Measurements from ENCODE around the gene IL10RA. TPM values are rescaled to one million over a fixed set of nuclear protein-coding genes. Genes with fewer than 3 reads are reported as not detected.
A peak's percentile ranks its signal among the peaks of the same experiment; 100 is the strongest.
"Not testable (repeated sequence)": the region's sequence is repeated elsewhere in the genome, so short reads cannot be mapped to it uniquely, and the experiment has no call there.

IL10RA gene
- polyA plus RNA-seq (2012; ENCODE audit: missing spikeins) = 7.5 TPM

DNA sequence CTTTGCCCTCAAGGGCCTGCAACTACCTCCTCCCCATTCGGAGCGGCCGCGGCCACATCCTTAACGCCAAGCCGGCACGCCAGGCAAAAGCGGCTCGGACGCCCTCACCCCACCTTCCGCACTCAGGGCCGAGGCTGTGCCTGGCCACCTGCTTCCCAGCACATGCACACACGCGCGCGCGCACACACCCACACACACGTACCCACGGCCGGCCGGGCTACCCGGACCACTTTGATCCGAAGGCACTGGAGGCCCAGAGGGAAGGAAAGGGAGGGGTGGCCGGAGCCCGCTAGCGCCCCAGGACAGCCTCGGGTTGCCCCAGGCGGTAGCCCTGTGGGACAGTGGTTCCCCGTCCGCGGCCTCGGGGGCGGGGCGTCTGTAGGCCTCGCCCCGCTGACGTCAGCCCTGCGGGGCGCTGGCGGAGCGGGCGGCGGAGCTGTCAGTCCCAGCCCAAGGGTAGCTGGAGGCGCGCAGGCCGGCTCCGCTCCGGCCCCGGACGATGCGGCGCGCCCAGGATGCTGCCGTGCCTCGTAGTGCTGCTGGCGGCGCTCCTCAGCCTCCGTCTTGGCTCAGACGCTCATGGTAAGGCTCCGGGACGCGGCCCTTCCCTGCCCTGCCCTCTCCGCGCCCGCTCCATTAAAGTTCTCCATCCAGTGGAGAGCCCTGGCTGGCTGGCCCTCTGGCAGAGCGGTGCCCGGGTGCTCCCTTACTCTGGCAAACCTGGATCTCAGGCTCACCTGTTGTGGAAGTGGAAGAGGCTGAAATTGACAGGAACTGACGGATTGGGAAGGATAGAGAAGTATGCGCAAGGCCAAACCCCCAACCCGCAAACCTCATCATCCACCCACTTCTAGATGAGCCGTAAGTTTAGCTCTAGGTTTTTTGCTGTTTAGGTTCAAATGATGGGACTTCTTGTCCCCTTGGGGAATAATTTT, at the start of gene IL10RA:
Gene IL10RA, plus strand, starts transcription at position 442 of the 935 bp plus-strand sequence. Its CDS starts 74 bp downstream, at position 516.
- TF ChIP-seq POLR2AphosphoS5 (IDR thresholded peaks at IDR 0.05; ENCODE audit: low read depth, low read length) (peak; percentile 86), TAF1 (IDR thresholded peaks at IDR 0.05; ENCODE audit: borderline replicate concordance, low read depth, low read length) (peak; percentile 92), POLR2A (IDR thresholded peaks at IDR 0.05; ENCODE audit: low read depth, low read length) (peak; percentile 93)
- FAIRE-seq (peak; percentile 100), DNase-seq (ENCODE audit: insufficient read length) (peak; percentile 95)

- TF ChIP-seq POLR2AphosphoS5 (IDR thresholded peaks at IDR 0.05; ENCODE audit: low read depth, low read length) (no peak), TAF1 (IDR thresholded peaks at IDR 0.05; ENCODE audit: borderline replicate concordance, low read depth, low read length) (no peak), POLR2A (IDR thresholded peaks at IDR 0.05; ENCODE audit: low read depth, low read length) (no peak)
- FAIRE-seq (peak; percentile 90), DNase-seq (ENCODE audit: insufficient read length) (no peak)
Measured at GRCh38 chr11:117936973-117937372, 49.2 kb upstream of the IL10RA start.

- no peak for DNase-seq (ENCODE audit: insufficient read length)
- FAIRE-seq = peak; percentile 40
- TF ChIP-seq TAF1 (IDR thresholded peaks at IDR 0.05; ENCODE audit: borderline replicate concordance, low read depth, low read length) (no peak), POLR2A (IDR thresholded peaks at IDR 0.05; ENCODE audit: low read depth, low read length) (no peak), POLR2AphosphoS5 (IDR thresholded peaks at IDR 0.05; ENCODE audit: low read depth, low read length) (no peak)
Measured at GRCh38 chr11:117940736-117941135, 45.5 kb upstream of the IL10RA start.

DNA sequence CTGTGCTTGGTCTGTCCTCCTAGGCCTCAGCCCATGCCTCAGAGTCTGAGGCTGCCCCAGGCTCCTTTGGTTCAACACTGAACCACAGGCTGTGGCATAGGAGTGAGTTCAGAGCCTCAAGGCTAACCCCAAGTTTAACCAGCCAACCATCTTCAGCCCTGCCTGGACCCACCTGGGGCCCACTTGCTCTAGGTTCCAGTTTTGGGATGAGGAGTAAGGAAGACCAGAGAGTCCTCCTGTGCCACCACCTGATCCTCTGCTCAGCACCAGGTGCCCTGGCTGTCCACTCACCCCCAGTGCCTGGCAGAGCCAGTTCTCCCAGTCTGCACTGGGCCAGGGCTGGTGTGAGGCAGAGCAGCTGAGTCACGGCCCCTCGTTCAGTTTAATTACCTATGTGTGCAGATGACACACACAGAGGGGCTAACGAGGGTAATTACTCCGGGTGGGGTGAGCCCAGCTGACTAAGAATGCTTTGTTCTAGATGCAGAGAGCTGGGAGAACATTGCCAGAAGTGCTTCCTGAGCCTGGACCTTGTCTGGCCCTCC, 45.0 kb upstream of the IL10RA start:
- FAIRE-seq (no peak), DNase-seq (ENCODE audit: insufficient read length) (no peak)
- TF ChIP-seq POLR2A (IDR thresholded peaks at IDR 0.05; ENCODE audit: low read depth, low read length) (no peak), POLR2AphosphoS5 (IDR thresholded peaks at IDR 0.05; ENCODE audit: low read depth, low read length) (no peak), TAF1 (IDR thresholded peaks at IDR 0.05; ENCODE audit: borderline replicate concordance, low read depth, low read length) (no peak)

- FAIRE-seq (peak; percentile 42), DNase-seq (ENCODE audit: insufficient read length) (no peak)
- TF ChIP-seq TAF1 (IDR thresholded peaks at IDR 0.05; ENCODE audit: borderline replicate concordance, low read depth, low read length) = no peak
- no peak for TF ChIP-seq POLR2A (IDR thresholded peaks at IDR 0.05; ENCODE audit: low read depth, low read length)
- no peak for TF ChIP-seq POLR2AphosphoS5 (IDR thresholded peaks at IDR 0.05; ENCODE audit: low read depth, low read length)
Measured at GRCh38 chr11:117941976-117942654, 44.1 kb upstream of the IL10RA start.

DNA sequence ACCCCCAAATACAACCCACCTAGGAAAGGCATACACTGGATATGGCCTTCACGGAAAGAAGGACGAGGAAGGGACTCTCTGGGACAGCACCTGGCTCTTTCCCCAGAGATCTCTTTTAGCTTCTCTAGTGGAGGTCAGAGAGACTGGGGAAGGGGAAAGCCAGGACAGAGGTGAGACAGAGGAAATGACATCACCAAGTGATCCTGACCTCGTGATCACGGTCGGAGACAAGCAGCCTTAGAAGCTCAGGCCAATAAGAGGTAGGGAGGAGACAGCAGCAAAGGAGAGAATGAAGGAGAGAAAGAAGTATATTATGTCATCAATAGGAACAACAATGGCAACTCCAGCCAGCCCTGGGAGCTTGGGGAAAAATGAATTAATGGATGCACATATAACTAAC, 41.6 kb upstream of the IL10RA start:
- TF ChIP-seq TAF1 (IDR thresholded peaks at IDR 0.05; ENCODE audit: borderline replicate concordance, low read depth, low read length) (no peak), POLR2A (IDR thresholded peaks at IDR 0.05; ENCODE audit: low read depth, low read length) (no peak), POLR2AphosphoS5 (IDR thresholded peaks at IDR 0.05; ENCODE audit: low read depth, low read length) (no peak)
- DNase-seq (ENCODE audit: insufficient read length) = no peak
- FAIRE-seq = no peak

DNA sequence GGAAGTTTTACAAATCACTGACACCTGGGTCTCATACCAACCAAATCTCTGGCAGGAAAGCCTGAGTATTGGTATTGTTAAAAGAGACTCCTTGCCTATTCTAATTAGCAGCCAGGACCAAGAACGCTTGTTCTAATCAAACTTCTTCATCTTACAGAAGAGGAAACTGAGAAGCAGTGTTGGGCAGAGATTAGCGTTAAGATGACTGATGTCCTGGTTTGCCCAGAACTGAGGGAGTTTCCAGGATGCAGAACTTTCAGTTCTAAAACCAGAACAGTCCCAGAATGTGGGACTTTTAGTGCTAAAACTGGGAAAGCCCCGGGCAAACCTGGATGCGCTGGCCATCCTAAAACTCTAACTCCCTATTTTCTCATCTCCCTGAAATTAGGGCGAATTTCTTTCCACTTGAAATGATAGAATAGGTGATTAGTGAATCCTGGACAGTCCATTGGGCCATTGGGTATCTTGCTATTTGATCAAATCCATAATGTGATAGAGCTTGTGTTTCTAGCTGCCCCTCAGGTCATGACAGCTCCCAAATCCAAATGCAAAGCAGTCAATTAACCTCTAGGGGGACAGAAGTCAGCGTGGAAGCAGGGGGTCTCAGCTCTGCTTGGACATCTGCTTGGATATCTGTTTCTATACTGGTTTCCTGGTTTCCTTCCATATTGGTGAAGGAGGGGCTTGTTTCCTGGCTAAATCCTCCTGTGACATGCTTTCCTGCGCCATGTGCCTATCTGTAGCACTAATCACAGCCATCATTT, 41.0 kb upstream of the IL10RA start:
- FAIRE-seq = peak; percentile 92

GRCh38 chr11:117946156-117946841, 39.9 kb upstream of the IL10RA start:
- no peak for DNase-seq (ENCODE audit: insufficient read length)
- FAIRE-seq = no peak

More for the DNA sequence above, 41.0 kb upstream of the IL10RA start:
- TF ChIP-seq POLR2A (IDR thresholded peaks at IDR 0.05; ENCODE audit: low read depth, low read length) = no peak
- TF ChIP-seq TAF1 (IDR thresholded peaks at IDR 0.05; ENCODE audit: borderline replicate concordance, low read depth, low read length) = no peak
- TF ChIP-seq POLR2AphosphoS5 (IDR thresholded peaks at IDR 0.05; ENCODE audit: low read depth, low read length) = no peak
- DNase-seq (ENCODE audit: insufficient read length) = no peak

GRCh38 chr11:117946842-117947526, 39.2 kb upstream of the IL10RA start:
- peak; percentile 51 for DNase-seq (ENCODE audit: insufficient read length)
- no peak for TF ChIP-seq POLR2AphosphoS5 (IDR thresholded peaks at IDR 0.05; ENCODE audit: low read depth, low read length)
- TF ChIP-seq POLR2A (IDR thresholded peaks at IDR 0.05; ENCODE audit: low read depth, low read length) = no peak
- TF ChIP-seq TAF1 (IDR thresholded peaks at IDR 0.05; ENCODE audit: borderline replicate concordance, low read depth, low read length) = no peak
- peak; percentile 93 for FAIRE-seq

More at GRCh38 chr11:117946156-117946841, 39.9 kb upstream of the IL10RA start:
- TF ChIP-seq POLR2AphosphoS5 (IDR thresholded peaks at IDR 0.05; ENCODE audit: low read depth, low read length) = no peak
- no peak for TF ChIP-seq TAF1 (IDR thresholded peaks at IDR 0.05; ENCODE audit: borderline replicate concordance, low read depth, low read length)
- TF ChIP-seq POLR2A (IDR thresholded peaks at IDR 0.05; ENCODE audit: low read depth, low read length) = no peak

DNA sequence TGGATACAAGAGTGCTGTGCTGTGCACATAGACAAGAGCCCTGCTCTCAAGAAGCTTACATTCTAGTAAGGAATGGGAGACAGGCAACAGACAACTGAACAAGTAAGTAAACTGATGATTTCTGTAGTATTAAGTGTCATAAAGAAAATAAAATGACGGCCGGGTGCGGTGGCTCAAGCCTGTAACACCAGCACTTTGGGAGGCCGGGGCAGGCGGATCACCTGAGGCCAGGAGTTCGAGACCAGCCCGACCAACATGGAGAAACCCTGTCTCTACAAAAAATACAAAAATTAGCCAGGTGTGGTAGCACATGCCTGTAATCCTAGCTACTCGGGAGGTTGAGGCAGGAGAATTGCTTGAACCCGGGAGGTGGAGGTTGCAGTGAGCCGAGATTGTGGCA, 38.4 kb upstream of the IL10RA start:
- DNase-seq (ENCODE audit: insufficient read length); FAIRE-seq: not testable (repeated sequence)

DNA sequence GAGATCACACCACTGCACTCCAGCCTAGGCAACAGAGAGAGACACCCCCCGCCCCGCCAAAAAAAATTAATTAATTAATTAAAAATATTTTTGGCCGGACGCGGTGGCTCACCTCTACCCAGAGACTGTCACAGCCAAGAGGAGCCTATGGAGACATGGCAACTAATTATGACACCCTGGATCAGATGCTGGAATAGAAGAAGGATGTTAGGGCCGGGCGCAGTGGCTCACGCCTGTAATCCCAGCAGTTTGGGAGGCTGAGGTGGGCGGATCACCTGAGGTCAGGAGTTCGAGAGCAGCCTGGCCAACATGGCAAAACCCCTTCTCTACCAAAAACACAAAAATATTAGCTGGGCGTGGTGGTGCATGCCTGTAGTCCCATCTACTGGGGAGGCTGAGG, 37.7 kb upstream of the IL10RA start:
- not testable (repeated sequence) for DNase-seq (ENCODE audit: insufficient read length); FAIRE-seq
